ENCODE data around the gene RFLNA. TPM values are rescaled to one million over a fixed set of nuclear protein-coding genes. Genes with fewer than 3 reads are reported as not detected.

RFLNA gene
- total and polyA plus RNA-seq, 2 of the 13 experiments (the other 11 are each of a cell fraction or from before 2014, with no cell fraction given) = not detected

GRCh38 chr12:124324803-124325705 lies 30.2 kb downstream of the RFLNA start:
- TSS peak; percentile 70 for BruUV-seq (replicated peaks)
- Histone ChIP-seq H3K4me2 (ENCODE audit: low read depth, low read length) (no peak overlapping the region), H3K27me3 (ENCODE audit: control insufficient read depth in 1 of 2, insufficient read depth in 2 of 2, low read length in 2 of 2) (no peaks in the 10 kb centered on the region), H2AFZ (ENCODE audit: low read length) (no peak overlapping the region), H3K79me2 (ENCODE audit: insufficient read depth, low read length) (no peaks in the 10 kb centered on the region), H4K20me1 (ENCODE audit: insufficient read depth, low read length) (no peaks in the 10 kb centered on the region), H3K36me3 (replicated peaks in 1 of 2; ENCODE audit: control insufficient read depth in 1 of 2, insufficient read depth in 2 of 2, low read length in 2 of 2) (0 out of 5 replicates have a peak, but pooled peaks cover 4 to 8% of the 10 kb centered on the region in 2 experiments), H3K9me3 (ENCODE audit: low read length) (peaks cover 7% of the 10 kb centered on the region), H3K4me3 (replicated peaks in 1 of 3; ENCODE audit: insufficient read depth in 1 of 3, low read depth in 2 of 3, low read length in 3 of 3) (no peak overlapping the region), H3K4me1 (ENCODE audit: insufficient read depth, low read length) (no peaks in the 10 kb centered on the region), H3K9ac (ENCODE audit: insufficient read depth, low read depth, low read length) (no peak overlapping the region), H3K27ac (ENCODE audit: extremely low read length, insufficient read depth, low read length) (no peak overlapping the region)
- intact Hi-C loops (cut with micrococcal nuclease; ENCODE audit: unreplicated experiment) (no loop called here), in situ Hi-C loops (cut with HindIII; ENCODE audit: extremely low pct_ligation_motif_present, low pct_unique_long_range_greater_than_20kb) (loop anchor here (5.0 kb wide), 1 partner anchor 273 kb away; no protein-coding TSS in a partner anchor)
- DNase-seq (ENCODE audit: low spot score) (no peak), FAIRE-seq (no peak), ATAC-seq (no peak)
- 90% methylated on average over 30 of the region's 57 CpGs for WGBS (ENCODE audit: low lambda C conversion rate)
- ChIA-PET POLR2A (no interaction called here), CTCF (ENCODE audit: low intra/inter-chr PET ratio, low total read pairs) (no interaction called here)
- TF ChIP-seq NFYC (CRISPR knock-in tag; IDR thresholded peaks at IDR 0.05) (no peak), AGO2 (optimal IDR thresholded peaks at IDR 0.05; ENCODE audit: low read depth, low read length) (peak; percentile 89), AKNA (CRISPR knock-in tag; IDR thresholded peaks at IDR 0.05; ENCODE audit: borderline replicate concordance) (no peak), ZNF260 (CRISPR knock-in tag; IDR thresholded peaks at IDR 0.05; ENCODE audit: borderline replicate concordance, low read depth) (no peak), HOXA7 (CRISPR knock-in tag; IDR thresholded peaks at IDR 0.05) (no peak), ZBTB33 (CRISPR knock-in tag; IDR thresholded peaks at IDR 0.05) (0 out of 2 replicates have a peak, but pooled peaks have one; percentile 11), ZNF574 (CRISPR knock-in tag; IDR thresholded peaks at IDR 0.05) (no peak), ZNF777 (CRISPR knock-in tag; IDR thresholded peaks at IDR 0.05) (no peak), ZSCAN12 (CRISPR knock-in tag; IDR thresholded peaks at IDR 0.05) (no peak), NFRKB (IDR thresholded peaks at IDR 0.05) (no peak), NR0B2 (CRISPR knock-in tag; IDR thresholded peaks at IDR 0.05) (no peak)
